GM12878 (cell line): Measurements from ENCODE around the gene ADD2.

ENCODE experiments used
- ATF3 ChIP-seq: IDR thresholded peaks from 2 replicates; pipeline ENCODE4 v1.6.1; 2011; ENCODE audit warnings: low read depth, mild to moderate bottlenecking, low read length, moderate library complexity, borderline replicate concordance; ENCODE audit errors: extremely low read depth
- BRCA1 ChIP-seq: IDR thresholded peaks from 2 replicates; pipeline ENCODE4 v1.6.1; 2011; ENCODE audit warnings: low read depth, low read length, improper control_type of control experiment
- CBX5 ChIP-seq: sonication (generic); IDR thresholded peaks from 2 replicates; pipeline ENCODE4 v1.6.1; 2016; ENCODE audit warnings: low read depth, moderate library complexity, mild to moderate bottlenecking, inconsistent platforms
- CTCF ChIP-seq, 3 experiments: IDR thresholded peaks in 2 of 3; conservative IDR thresholded peaks in 1 of 3; 2 replicates each; pipeline ENCODE4 v1.5.1; 2011; ENCODE audit warnings: low read depth in 3 of 3, low read length in 3 of 3, mild to moderate bottlenecking in 3 of 3, control low read depth in 2 of 3, moderate library complexity in 2 of 3, inconsistent platforms in 1 of 3, mixed read lengths in 1 of 3; ENCODE audit not compliant: control insufficient read depth in 2 of 3, insufficient read depth in 1 of 3; ENCODE audit errors: extremely low read depth in 1 of 3
- EZH2 ChIP-seq: IDR thresholded peaks from 2 replicates; pipeline ENCODE4 v1.6.1; 2012; ENCODE audit warnings: low read depth, mild to moderate bottlenecking, control low read depth, inconsistent platforms, low read length, borderline replicate concordance; ENCODE audit not compliant: control insufficient read depth
- GABPA ChIP-seq: IDR thresholded peaks from 2 replicates; pipeline ENCODE4 v1.6.1; 2014; ENCODE audit warnings: antibody characterized with exemption, low read depth, mild to moderate bottlenecking, inconsistent platforms
- HCFC1 ChIP-seq: fragments of 150-350 bp; IDR thresholded peaks from 2 replicates; pipeline ENCODE4 v1.6.1; 2014; ENCODE audit warnings: low read length
- HDAC6 ChIP-seq: fragments of 200-600 bp; sonication (generic); IDR thresholded peaks from one replicate; pipeline ENCODE4 v1.8.0; 2017; ENCODE audit warnings: antibody characterized with exemption; ENCODE audit not compliant: unreplicated experiment
- NFIC ChIP-seq: IDR thresholded peaks from 2 replicates; pipeline ENCODE4 v1.6.1; 2012; ENCODE audit warnings: low read depth, mild to moderate bottlenecking, inconsistent platforms, low read length, moderate library complexity
- NR2C2 ChIP-seq: IDR thresholded peaks from 2 replicates; pipeline ENCODE4 v1.6.1; 2011; ENCODE audit warnings: borderline replicate concordance, low read depth; ENCODE audit not compliant: control insufficient read depth, insufficient read length
- POLR2A ChIP-seq: IDR thresholded peaks from 2 replicates; pipeline ENCODE4 v1.6.1; 2011; ENCODE audit warnings: low read depth, mild to moderate bottlenecking, low read length

- TF ChIP-seq HCFC1 (no peak), POLR2A (no peak), CTCF (IDR thresholded peaks at IDR 0.05 in 2 of 3, conservative IDR thresholded peaks at IDR 0.05 in 1 of 3; ENCODE audit: control insufficient read depth in 2 of 3, extremely low read depth in 1 of 3, insufficient read depth in 1 of 3, low read depth in 3 of 3, low read length in 3 of 3) (no peak), EZH2 (no peak), GABPA (no peak), NFIC (no peak), ATF3 (no peak), BRCA1 (no peak), HDAC6 (no peak), CBX5 (no peak), NR2C2 (no peak)
These were observed 88.7 kb downstream of the ADD2 start for GRCh38 chr2:70679259-70679658.
